A549 (cell line): ENCODE measurements around the gene PFKFB3. TPM values are rescaled to one million over a fixed set of nuclear protein-coding genes. Genes with fewer than 3 reads are reported as not detected.

Experiments
- ATAC-seq, 2 experiments: fragments of 200-7000 bp in 1 of 2; fragments of >200 bp in 1 of 2; cut with Nextera tagmentation in 1 of 2; cut with Tn5 transposase in 1 of 2; 3 replicates each; pipeline versions ENCODE4 v1.8.0 to v1.9.1; 2018 to 2020; ENCODE audit warnings: mild to moderate bottlenecking in 1 of 2, moderate library complexity in 1 of 2
- CTCF ChIA-PET: fragments of 300-600 bp; sonication (Branson Sonifier 250); formaldehyde crosslinking; extraction: SDS; loops from one replicate; lab custom pipeline; 2021; ENCODE audit warnings: antibody characterized with exemption, inconsistent platforms; lab: Yijun Ruan, JAX
- POLR2A ChIA-PET: fragments of 350-600 bp; formaldehyde crosslinking; extraction: SDS; loops from one replicate; lab custom pipeline; 2021; ENCODE audit warnings: antibody characterized with exemption, inconsistent platforms; lab: Yijun Ruan, JAX
- DNase-seq, 2 experiments: peaks; one replicate each; pipeline versions ENCODE4 v3.0.0 to v3.0.0-alpha.2; 2011 to 2016; ENCODE audit warnings: low read depth in 1 of 2, low spot score in 1 of 2
- FAIRE-seq: peaks from 2 replicates; lab custom pipeline; 2011; peaks lifted over from hg19 to GRCh38; lab: Jason Lieb, UNC
- H3K27ac ChIP-seq, 2 experiments: fragments of >200 bp; sonication (Bioruptor Twin); formaldehyde crosslinking; 3 replicates each; pipeline ENCODE4 v1.5.1; 2016 to 2017
- H3K4me1 ChIP-seq: fragments of >200 bp; sonication (Bioruptor Twin); formaldehyde crosslinking; 3 replicates; pipeline ENCODE4 v1.6.1; 2016
- H3K4me2 ChIP-seq: fragments of >200 bp; sonication (Bioruptor Twin); formaldehyde crosslinking; 3 replicates; pipeline ENCODE4 v1.6.1; 2016
- H3K4me3 ChIP-seq: fragments of >200 bp; sonication (Bioruptor Twin); formaldehyde crosslinking; 3 replicates; pipeline ENCODE4 v1.5.1; 2016
- H3K9me3 ChIP-seq: fragments of >200 bp; sonication (Bioruptor Twin); formaldehyde crosslinking; 3 replicates; pipeline ENCODE4 v1.6.1; 2016
- ATOH8 ChIP-seq: fragments of 250-450 bp; sonication (Bioruptor Pico); IDR thresholded peaks from 2 replicates; pipeline ENCODE4 v1.5.0; 2020; ENCODE audit warnings: low read depth, mild to moderate bottlenecking, moderate library complexity
- BHLHE40 ChIP-seq: IDR thresholded peaks from 2 replicates; pipeline ENCODE4 v1.6.1; 2012; ENCODE audit warnings: low read depth, low read length, inconsistent platforms
- CBX2 ChIP-seq: fragments of 200-600 bp; sonication (generic); IDR thresholded peaks from 2 replicates; pipeline ENCODE4 v1.6.1; 2016; ENCODE audit warnings: low read depth, mild to moderate bottlenecking, borderline replicate concordance
- CBX8 ChIP-seq: fragments of 200-600 bp; sonication (generic); IDR thresholded peaks from 2 replicates; pipeline ENCODE4 v1.6.1; 2016
- CEBPB ChIP-seq, 2 experiments: fragments of >200 bp in 1 of 2; sonication (Bioruptor Twin) in 1 of 2; formaldehyde crosslinking in 1 of 2; IDR thresholded peaks; 2 replicates each; pipeline ENCODE4 v1.6.1; 2012 to 2016
- CHD2 ChIP-seq: fragments of 150-350 bp; IDR thresholded peaks from 2 replicates; pipeline ENCODE4 v1.6.1; 2014; ENCODE audit warnings: low read length; ENCODE audit not compliant: partially characterized antibody
- CHD4 ChIP-seq: fragments of 200-600 bp; sonication (generic); IDR thresholded peaks from 2 replicates; pipeline ENCODE4 v1.6.1; 2016; ENCODE audit warnings: antibody characterized with exemption, mild to moderate bottlenecking, borderline replicate concordance
- EHF ChIP-seq: fragments of 250-450 bp; sonication (Bioruptor Pico); IDR thresholded peaks from 2 replicates; pipeline ENCODE4 v1.5.0; 2020; ENCODE audit warnings: mild to moderate bottlenecking
- EHMT2 ChIP-seq: fragments of 200-600 bp; sonication (generic); IDR thresholded peaks from 2 replicates; pipeline ENCODE4 v1.6.1; 2016; ENCODE audit warnings: antibody characterized with exemption, low read depth, mild to moderate bottlenecking, moderate library complexity
- EP300 ChIP-seq, 2 experiments: fragments of >200 bp; sonication (Bioruptor Twin); formaldehyde crosslinking; IDR thresholded peaks; 2 replicates in 1 of 2; 3 replicates in 1 of 2; pipeline ENCODE4 v1.6.1; 2016 to 2017
- ESRRA ChIP-seq: fragments of 150-350 bp; IDR thresholded peaks from 2 replicates; pipeline ENCODE4 v1.6.1; 2014; ENCODE audit warnings: mild to moderate bottlenecking, low read length, borderline replicate concordance
- FOSB ChIP-seq: fragments of 250-450 bp; sonication (Bioruptor Pico); IDR thresholded peaks from 2 replicates; pipeline ENCODE4 v1.5.0; 2020; ENCODE audit warnings: mild to moderate bottlenecking, moderate library complexity
- FOSL2 ChIP-seq, 2 experiments: fragments of 450-650 bp in 1 of 2; fragments of >200 bp in 1 of 2; sonication (Bioruptor Twin) in 1 of 2; formaldehyde crosslinking; IDR thresholded peaks; 2 replicates each; pipeline versions ENCODE4 v1.5.0 to v1.6.1; 2016 to 2020; ENCODE audit warnings: mild to moderate bottlenecking in 1 of 2, moderate library complexity in 1 of 2
- FOXS1 ChIP-seq: fragments of 250-450 bp; sonication (Bioruptor Pico); IDR thresholded peaks from 2 replicates; pipeline ENCODE4 v1.5.0; 2020; ENCODE audit warnings: mild to moderate bottlenecking, moderate library complexity
- HES2 ChIP-seq: fragments of >200 bp; sonication (Bioruptor Twin); formaldehyde crosslinking; IDR thresholded peaks from 2 replicates; pipeline ENCODE4 v1.6.1; 2016
- HOXA7 ChIP-seq: fragments of 250-450 bp; sonication (Bioruptor Pico); IDR thresholded peaks from 2 replicates; pipeline ENCODE4 v1.5.0; 2020; ENCODE audit warnings: mild to moderate bottlenecking, moderate library complexity
- HOXB5 ChIP-seq: fragments of 250-450 bp; sonication (Bioruptor Pico); IDR thresholded peaks from 2 replicates; pipeline ENCODE4 v1.5.0; 2020; ENCODE audit warnings: mild to moderate bottlenecking, moderate library complexity
- JUN ChIP-seq, 2 experiments: fragments of >200 bp; sonication (Bioruptor Twin); formaldehyde crosslinking; IDR thresholded peaks; 2 replicates in 1 of 2; 3 replicates in 1 of 2; pipeline ENCODE4 v1.6.1; 2016 to 2017
- KDM1A ChIP-seq: fragments of 200-600 bp; sonication (generic); IDR thresholded peaks from 2 replicates; pipeline ENCODE4 v1.6.1; 2016; ENCODE audit warnings: low read depth, mild to moderate bottlenecking
- KDM5A ChIP-seq: fragments of 200-600 bp; sonication (generic); IDR thresholded peaks from 2 replicates; pipeline ENCODE4 v1.6.1; 2016; ENCODE audit warnings: antibody characterized with exemption, mild to moderate bottlenecking
- MAX ChIP-seq: IDR thresholded peaks from 2 replicates; pipeline ENCODE4 v1.6.1; 2012
- MAZ ChIP-seq: fragments of 150-350 bp; IDR thresholded peaks from 2 replicates; pipeline ENCODE4 v1.6.1; 2014; ENCODE audit warnings: antibody characterized with exemption, low read depth, low read length, borderline replicate concordance
- MYC ChIP-seq: IDR thresholded peaks from 2 replicates; pipeline ENCODE4 v1.6.1; 2012; ENCODE audit warnings: mild to moderate bottlenecking, inconsistent platforms, low read length, improper control_type of control experiment, borderline replicate concordance
- NFE2L2 ChIP-seq: fragments of 150-350 bp; conservative IDR thresholded peaks from 2 replicates; pipeline ENCODE4 v1.6.1; 2014; ENCODE audit warnings: low read length
- NPAS2 ChIP-seq: fragments of 250-450 bp; sonication (Bioruptor Pico); IDR thresholded peaks from 2 replicates; pipeline ENCODE4 v1.8.0; 2022; ENCODE audit warnings: mild to moderate bottlenecking, moderate library complexity, borderline replicate concordance
- NR3C1 ChIP-seq: fragments of >200 bp; sonication (Bioruptor Twin); formaldehyde crosslinking; IDR thresholded peaks from 3 replicates; pipeline ENCODE4 v1.6.1; 2017
- PBX3 ChIP-seq: IDR thresholded peaks from 2 replicates; pipeline ENCODE4 v1.6.1; 2012
- POLR2AphosphoS2 ChIP-seq: conservative IDR thresholded peaks from 2 replicates; pipeline ENCODE4 v1.6.1; 2012; ENCODE audit warnings: low read length, improper control_type of control experiment, inconsistent platforms
- RFX5 ChIP-seq: fragments of 450-650 bp; IDR thresholded peaks from 2 replicates; pipeline ENCODE4 v1.7.1; 2014; ENCODE audit warnings: antibody characterized with exemption, mild to moderate bottlenecking, moderate library complexity
- TFCP2L1 ChIP-seq: fragments of 250-450 bp; sonication (Bioruptor Pico); IDR thresholded peaks from 2 replicates; pipeline ENCODE4 v1.5.0; 2021; ENCODE audit warnings: mild to moderate bottlenecking
- ZNF302 ChIP-seq: fragments of 250-450 bp; sonication (Bioruptor Pico); IDR thresholded peaks from 2 replicates; pipeline ENCODE4 v1.9.0; 2021; ENCODE audit warnings: inconsistent platforms, mild to moderate bottlenecking, moderate library complexity
- ZSCAN20 ChIP-seq: fragments of 250-450 bp; sonication (Bioruptor Pico); IDR thresholded peaks from 2 replicates; pipeline ENCODE4 v1.8.0; 2022; ENCODE audit warnings: mild to moderate bottlenecking, moderate library complexity
- WGBS: methylation state at CpG from one replicate; pipeline ENCODE4 v1.1.6; 2017; ENCODE audit errors: missing lambda C conversion rate; 5-methylcytosine and 5-hydroxymethylcytosine counted together
- polyA plus RNA-seq, 4 experiments: library from polyadenylated mRNA; depleted of rRNA in 3 of 4; stranded (reverse); fragments of >200 nt; fragmentation: RNase III in 1 of 4; extraction: RNeasy Plus Mini Kit Qiagen cat#74134 plus additional on column Dnase treatment in 1 of 4; gene quantifications; 2 replicates in 3 of 4; 3 replicates in 1 of 4; pipeline ENCODE4 v1.2.3, GENCODE V29; 2011 to 2017
- TF ChIP-seq, protein P1 (sequence below): fragments of >200 bp; sonication (Bioruptor Twin); formaldehyde crosslinking; IDR thresholded peaks from 3 replicates; pipeline ENCODE4 v1.5.1; 2016
- TF ChIP-seq, protein P2 (sequence below): fragments of 250-450 bp; sonication (Bioruptor Pico); IDR thresholded peaks from 2 replicates; pipeline ENCODE4 v1.5.0; 2021; ENCODE audit warnings: mild to moderate bottlenecking, moderate library complexity, borderline replicate concordance

Gene PFKFB3
- polyA plus RNA-seq, 2 of the 4 experiments (the other 2 are of a cell fraction), result 139 to 232 TPM

GRCh38 chr10:6239213-6239991 is 36.7 kb downstream of the PFKFB3 start:
- peak overlapping the region; percentile 47 for H3K4me2 ChIP-seq
- FAIRE-seq, result peak; percentile 99
- peak; percentile 80 to 96 for ATAC-seq
- WGBS, result 39% methylated on average over 15 of the region's 15 CpGs
- H3K4me1 ChIP-seq, result peaks cover 61% of the 10 kb centered on the region
- H3K4me3 ChIP-seq, result no peak overlapping the region
- no peaks in the 10 kb centered on the region for H3K9me3 ChIP-seq
- ChIA-PET CTCF (interaction anchor here (1.5 to 3.6 kb wide), 4 partner anchors 11 to 166 kb away, joined by 4 to 18 read pairs (median 6); partner anchors contain the start of gene PFKFB3), POLR2A (interaction anchor here (1.0 to 2.2 kb wide), 3 partner anchors 36 to 162 kb away, joined by 5 to 9 read pairs (median 6); partner anchors contain the start of gene PFKFB3)
- peak; percentile 98 for DNase-seq
- peak overlapping the region; percentile 75 to 86 for H3K27ac ChIP-seq
- no peak for TF ChIP-seq MAZ
- 0 out of 2 replicates have a peak, but pooled peaks have one; percentile 12 for TF ChIP-seq FOXS1
- TF ChIP-seq ESRRA, result no peak
- TF ChIP-seq FOSB, result no peak
- TF ChIP-seq ZSCAN20 (CRISPR knock-in tag), result no peak
- TF ChIP-seq POLR2AphosphoS2, result no peak
- no peak for TF ChIP-seq CHD2
- no peak for TF ChIP-seq MYC
- TF ChIP-seq CHD4, result no peak
- no peak for TF ChIP-seq KDM5A
- TF ChIP-seq JUN (IDR thresholded peaks at IDR 0.05), result peak; percentile 58 to 60; a peak in 3 of 5 replicates
- peak; percentile 24 to 64; a peak in 2 of 5 replicates for TF ChIP-seq EP300 (IDR thresholded peaks at IDR 0.05)
- TF ChIP-seq, protein P1, sequence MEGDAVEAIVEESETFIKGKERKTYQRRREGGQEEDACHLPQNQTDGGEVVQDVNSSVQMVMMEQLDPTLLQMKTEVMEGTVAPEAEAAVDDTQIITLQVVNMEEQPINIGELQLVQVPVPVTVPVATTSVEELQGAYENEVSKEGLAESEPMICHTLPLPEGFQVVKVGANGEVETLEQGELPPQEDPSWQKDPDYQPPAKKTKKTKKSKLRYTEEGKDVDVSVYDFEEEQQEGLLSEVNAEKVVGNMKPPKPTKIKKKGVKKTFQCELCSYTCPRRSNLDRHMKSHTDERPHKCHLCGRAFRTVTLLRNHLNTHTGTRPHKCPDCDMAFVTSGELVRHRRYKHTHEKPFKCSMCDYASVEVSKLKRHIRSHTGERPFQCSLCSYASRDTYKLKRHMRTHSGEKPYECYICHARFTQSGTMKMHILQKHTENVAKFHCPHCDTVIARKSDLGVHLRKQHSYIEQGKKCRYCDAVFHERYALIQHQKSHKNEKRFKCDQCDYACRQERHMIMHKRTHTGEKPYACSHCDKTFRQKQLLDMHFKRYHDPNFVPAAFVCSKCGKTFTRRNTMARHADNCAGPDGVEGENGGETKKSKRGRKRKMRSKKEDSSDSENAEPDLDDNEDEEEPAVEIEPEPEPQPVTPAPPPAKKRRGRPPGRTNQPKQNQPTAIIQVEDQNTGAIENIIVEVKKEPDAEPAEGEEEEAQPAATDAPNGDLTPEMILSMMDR, result no peak
- no peak; the same call in 1 of the 2 replicates for TF ChIP-seq HOXA7 (CRISPR knock-in tag)
- TF ChIP-seq HOXB5, result no peak
- 0 out of 2 replicates have a peak, but pooled peaks have one; percentile 62 for TF ChIP-seq PBX3
- TF ChIP-seq CBX8, result no peak
- 0 out of 2 replicates have a peak, but pooled peaks have one; percentile 37 for TF ChIP-seq NPAS2 (CRISPR knock-in tag)
- TF ChIP-seq CEBPB (IDR thresholded peaks at IDR 0.05), result peak in 1 of 2 experiments; percentile 36; a peak in 1 of 4 replicates
- TF ChIP-seq KDM1A, result no peak
- TF ChIP-seq ATOH8 (CRISPR knock-in tag), result no peak
- no peak for TF ChIP-seq CBX2
- no peak for TF ChIP-seq TFCP2L1 (CRISPR knock-in tag)
- TF ChIP-seq NR3C1, result no peak
- TF ChIP-seq RFX5, result 0 out of 2 replicates have a peak, but pooled peaks have one; percentile 6
- no peak for TF ChIP-seq ZNF302 (CRISPR knock-in tag)
- TF ChIP-seq, protein P2, sequence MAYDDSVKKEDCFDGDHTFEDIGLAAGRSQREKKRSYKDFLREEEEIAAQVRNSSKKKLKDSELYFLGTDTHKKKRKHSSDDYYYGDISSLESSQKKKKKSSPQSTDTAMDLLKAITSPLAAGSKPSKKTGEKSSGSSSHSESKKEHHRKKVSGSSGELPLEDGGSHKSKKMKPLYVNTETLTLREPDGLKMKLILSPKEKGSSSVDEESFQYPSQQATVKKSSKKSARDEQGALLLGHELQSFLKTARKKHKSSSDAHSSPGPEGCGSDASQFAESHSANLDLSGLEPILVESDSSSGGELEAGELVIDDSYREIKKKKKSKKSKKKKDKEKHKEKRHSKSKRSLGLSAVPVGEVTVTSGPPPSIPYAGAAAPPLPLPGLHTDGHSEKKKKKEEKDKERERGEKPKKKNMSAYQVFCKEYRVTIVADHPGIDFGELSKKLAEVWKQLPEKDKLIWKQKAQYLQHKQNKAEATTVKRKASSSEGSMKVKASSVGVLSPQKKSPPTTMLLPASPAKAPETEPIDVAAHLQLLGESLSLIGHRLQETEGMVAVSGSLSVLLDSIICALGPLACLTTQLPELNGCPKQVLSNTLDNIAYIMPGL (CRISPR knock-in tag), result no peak
- TF ChIP-seq HES2, result no peak
- peak; percentile 98 for TF ChIP-seq FOSL2 (IDR thresholded peaks at IDR 0.05)
- TF ChIP-seq FOSL2 (CRISPR knock-in tag; IDR thresholded peaks at IDR 0.05), result peak; percentile 99
- no peak for TF ChIP-seq EHF (CRISPR knock-in tag)
- TF ChIP-seq NFE2L2, result peak; percentile 69
- TF ChIP-seq MAX, result peak; percentile 59; the same call in 1 of the 2 replicates
- no peak for TF ChIP-seq EHMT2
- TF ChIP-seq BHLHE40, result no peak
